Choroid plexus epithelial cell (primary cell): ENCODE results near the gene CHD6.

Source experiments
- DNase-seq: peaks from one replicate; pipeline ENCODE4 v3.0.0-alpha.2; 2010; ENCODE audit warnings: low read depth
- H3K4me3 ChIP-seq: 2 replicates; pipeline ENCODE4 v1.5.1; 2011; ENCODE audit warnings: low read depth, mild to moderate bottlenecking, control low read depth, low read length, moderate library complexity
- CTCF ChIP-seq: conservative IDR thresholded peaks from 2 replicates; pipeline ENCODE4 v1.5.1; 2011; ENCODE audit warnings: low read depth, mild to moderate bottlenecking, control low read depth, inconsistent platforms, low read length, moderate library complexity

CHD6 gene

GRCh38 chr20:41359541-41360011, 258.6 kb downstream of the CHD6 start:
- no peak for TF ChIP-seq CTCF
- DNase-seq, result no peak
- no peak overlapping the region for H3K4me3 ChIP-seq

GRCh38 chr20:41358717-41359116, 259.5 kb downstream of the CHD6 start:
- TF ChIP-seq CTCF, result no peak
- DNase-seq, result no peak

GRCh38 chr20:41358230-41358629, 259.9 kb downstream of the CHD6 start:
- DNase-seq, result no peak
- H3K4me3 ChIP-seq, result no peak overlapping the region
- no peak for TF ChIP-seq CTCF

More at GRCh38 chr20:41358717-41359116, 259.5 kb downstream of the CHD6 start:
- H3K4me3 ChIP-seq, result no peak overlapping the region

- TF ChIP-seq CTCF, result no peak
- no peak for DNase-seq
- H3K4me3 ChIP-seq, result no peak overlapping the region
Measured at GRCh38 chr20:41357424-41358163, 260.6 kb downstream of the CHD6 start.

GRCh38 chr20:41356951-41357350, 261.2 kb downstream of the CHD6 start:
- TF ChIP-seq CTCF, result no peak
- no peak for DNase-seq
- H3K4me3 ChIP-seq, result no peak overlapping the region

- TF ChIP-seq CTCF, result no peak
- H3K4me3 ChIP-seq, result no peak overlapping the region
Measured at GRCh38 chr20:41355598-41356203, 262.5 kb downstream of the CHD6 start.

GRCh38 chr20:41355192-41355591, 263.0 kb downstream of the CHD6 start:
- no peak for DNase-seq
- no peak for TF ChIP-seq CTCF
- no peak overlapping the region for H3K4me3 ChIP-seq

More at GRCh38 chr20:41355598-41356203, 262.5 kb downstream of the CHD6 start:
- DNase-seq, result no peak
